Measurements from ENCODE around the gene CLSTN2.

- TF ChIP-seq EZH2 (IDR thresholded peaks at IDR 0.05) (no peak), POLR2A (IDR thresholded peaks at IDR 0.05; ENCODE audit: borderline replicate concordance, extremely low read depth, insufficient read depth, insufficient read length) (no peak), REST (IDR thresholded peaks at IDR 0.05; ENCODE audit: low read depth) (no peak), TCF7L2 (IDR thresholded peaks at IDR 0.05; ENCODE audit: borderline replicate concordance, extremely low read depth, insufficient read depth, insufficient read length) (no peak), CTCF (IDR thresholded peaks at IDR 0.05 in 2 of 3, conservative IDR thresholded peaks at IDR 0.05 in 1 of 3; ENCODE audit: borderline replicate concordance in 1 of 3, insufficient read depth in 1 of 3, low read depth in 2 of 3, low read length in 2 of 3) (no peak), MAX (IDR thresholded peaks at IDR 0.05) (no peak), ZNF274 (IDR thresholded peaks at IDR 0.05; ENCODE audit: low read depth, low read length) (no peak), EGR1 (IDR thresholded peaks at IDR 0.05; ENCODE audit: low read depth) (no peak), POLR2AphosphoS5 (IDR thresholded peaks at IDR 0.05; ENCODE audit: low read depth, low read length) (no peak), ZFX (IDR thresholded peaks at IDR 0.05) (no peak), SRF (IDR thresholded peaks at IDR 0.05; ENCODE audit: low read depth) (no peak)
Observed at GRCh38 chr3:140062461-140062860, 127.5 kb downstream of the CLSTN2 start.

Measured in HCT116 (cell line).